ENCODE measurements around the gene ZNF569.
"Not testable (repeated sequence)": the region's sequence is repeated elsewhere in the genome, so short reads cannot be mapped to it uniquely, and the experiment has no call there.

The ZNF569 gene

DNA sequence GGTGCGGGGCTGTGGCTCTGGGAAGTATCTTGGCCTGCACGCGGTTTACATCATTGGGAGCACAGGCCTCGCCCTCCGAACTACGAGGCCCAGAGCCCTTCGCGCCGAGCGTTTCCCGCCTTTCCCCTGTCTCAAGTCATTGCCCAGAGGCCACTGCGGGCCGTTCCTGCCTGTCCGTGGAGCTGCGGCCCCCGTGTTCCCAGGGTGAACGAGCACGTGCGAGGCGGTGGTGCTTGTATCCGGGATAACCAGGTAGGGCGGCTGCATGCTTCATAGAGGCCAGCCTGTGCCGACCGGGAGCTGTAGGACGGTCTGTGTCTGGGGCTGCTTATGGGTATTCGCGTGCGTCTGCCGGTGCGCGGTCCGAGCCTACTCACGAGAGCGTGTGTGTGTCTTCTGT lies 63.8 kb downstream of the ZNF569 start:
- no peak for DNase-seq (ENCODE audit: low read depth in 1 of 2, low spot score in 1 of 2)

DNA sequence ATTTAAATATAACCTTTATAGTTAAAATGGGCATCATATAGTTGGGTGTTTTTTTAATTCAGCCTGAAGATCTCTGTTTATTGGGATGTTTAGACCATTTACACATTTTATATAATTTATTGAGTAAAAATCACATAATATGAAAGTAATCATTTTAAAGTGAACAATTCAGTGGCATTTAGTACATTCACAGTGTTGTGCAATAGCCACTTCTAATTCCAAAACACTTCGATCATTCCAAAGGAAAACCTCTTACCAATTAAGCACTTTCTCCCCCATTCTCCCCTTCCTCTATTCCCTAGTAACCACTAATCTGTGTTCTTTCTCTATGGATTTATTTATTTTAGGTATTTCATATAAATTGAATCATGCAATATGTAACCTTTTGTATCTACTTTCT lies 66.2 kb downstream of the ZNF569 start:
- no peak for DNase-seq (ENCODE audit: low read depth in 1 of 2, low spot score in 1 of 2)

DNA sequence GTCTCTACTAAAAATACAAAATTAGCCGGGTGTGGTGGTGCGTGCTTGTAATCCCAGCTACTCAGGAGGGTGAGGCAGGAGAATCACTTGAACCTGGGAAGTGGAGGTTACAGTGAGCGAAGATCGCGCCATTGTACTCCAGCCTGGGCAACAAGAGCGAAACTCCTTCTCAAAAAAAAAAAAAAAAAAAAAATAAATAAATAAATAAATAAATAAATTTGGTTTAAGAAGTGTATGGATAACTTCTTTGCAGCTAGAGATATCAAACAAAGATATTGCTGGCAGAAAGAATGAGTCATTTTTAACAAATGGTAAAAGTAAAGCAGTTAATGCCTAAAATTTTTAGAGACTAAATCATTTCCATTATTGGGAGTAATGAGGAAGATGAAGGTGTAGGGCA lies 75.8 kb downstream of the ZNF569 start:
- DNase-seq (ENCODE audit: low read depth in 1 of 2, low spot score in 1 of 2): not testable (repeated sequence)

DNA sequence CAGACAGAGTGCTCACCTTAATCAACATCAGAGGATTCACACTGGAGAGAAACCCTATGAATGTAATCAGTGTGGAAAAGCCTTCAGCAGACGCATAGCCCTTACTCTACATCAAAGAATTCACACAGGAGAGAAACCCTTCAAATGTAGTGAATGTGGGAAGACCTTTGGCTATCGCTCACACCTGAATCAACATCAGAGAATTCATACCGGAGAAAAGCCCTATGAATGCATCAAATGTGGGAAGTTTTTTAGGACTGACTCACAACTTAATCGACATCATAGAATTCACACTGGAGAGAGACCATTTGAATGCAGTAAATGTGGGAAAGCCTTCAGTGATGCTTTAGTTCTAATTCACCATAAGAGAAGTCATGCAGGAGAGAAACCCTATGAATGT lies 78.0 kb downstream of the ZNF569 start:
- no peak for DNase-seq (ENCODE audit: low read depth in 1 of 2, low spot score in 1 of 2)

DNA sequence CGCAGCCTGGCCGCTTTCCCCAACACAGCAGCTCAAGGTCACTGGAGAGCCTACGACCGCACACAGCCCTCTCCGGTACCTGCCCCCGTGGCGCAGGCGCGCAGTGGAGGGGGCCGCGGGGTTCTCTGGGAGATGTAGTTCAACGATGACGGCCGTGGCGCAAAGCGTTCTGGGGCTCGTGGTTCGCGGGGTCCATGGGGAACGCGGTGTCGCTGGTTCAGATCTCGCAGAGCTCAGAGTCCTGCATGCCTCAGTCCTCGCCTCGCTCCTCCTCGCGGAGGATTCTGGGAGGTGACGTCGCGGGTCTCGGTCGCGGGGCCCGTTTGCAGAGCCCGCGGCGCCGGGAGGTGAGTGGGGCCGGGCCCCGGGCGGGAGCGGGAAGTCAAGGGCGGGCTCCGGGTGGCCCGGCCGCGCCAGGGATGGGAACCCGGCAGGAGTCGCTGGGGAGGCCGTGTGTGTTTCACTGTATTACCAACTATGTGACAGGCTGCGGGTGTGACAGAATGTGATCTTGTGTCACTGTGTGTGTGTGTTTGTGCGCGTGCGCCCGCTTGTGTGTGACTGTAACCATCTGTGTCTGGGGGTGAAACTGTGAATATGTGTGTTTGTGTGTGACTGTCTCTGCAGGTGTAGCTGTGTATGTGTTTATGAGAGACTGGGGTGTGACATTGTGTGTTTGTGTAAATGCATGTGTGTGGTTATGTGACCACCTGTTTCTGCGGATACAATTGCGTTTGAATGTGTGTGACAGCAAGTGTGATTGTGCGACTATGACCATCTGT lies 96.2 kb downstream of the ZNF569 start, which contains the start of gene ZNF527:
Gene ZNF527, plus strand, starts transcription at position 220 of the 782 bp plus-strand sequence. CDS start 3,100 bp downstream, outside the sequence.
- peak; percentile 92 to 94 for DNase-seq (ENCODE audit: low read depth in 1 of 2, low spot score in 1 of 2)

DNA sequence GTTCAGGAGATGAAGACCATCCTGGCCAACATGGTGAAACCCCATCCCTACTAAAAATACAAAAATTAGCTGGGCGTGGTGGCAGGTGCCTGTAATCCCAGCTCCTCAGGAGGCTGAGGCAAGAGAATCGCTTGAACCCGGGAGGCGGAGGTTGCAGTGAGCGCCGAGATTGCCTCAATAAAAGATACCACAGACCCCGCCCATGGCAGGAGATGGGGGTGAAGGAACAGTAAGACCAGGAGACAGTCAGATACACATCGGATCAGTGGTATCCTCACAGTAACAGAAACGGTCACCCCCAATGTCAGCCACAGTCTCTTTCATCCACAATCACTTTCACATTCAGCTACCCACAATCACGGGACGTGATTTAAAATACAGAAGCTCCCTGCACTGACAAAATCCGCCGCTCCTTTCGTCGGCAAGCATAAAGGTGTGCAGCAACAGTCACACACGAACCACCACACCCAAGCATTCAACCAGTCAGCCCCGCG lies 96.8 kb downstream of the ZNF569 start:
- not testable (repeated sequence) for DNase-seq (ENCODE audit: low read depth in 1 of 2, low spot score in 1 of 2)

DNA sequence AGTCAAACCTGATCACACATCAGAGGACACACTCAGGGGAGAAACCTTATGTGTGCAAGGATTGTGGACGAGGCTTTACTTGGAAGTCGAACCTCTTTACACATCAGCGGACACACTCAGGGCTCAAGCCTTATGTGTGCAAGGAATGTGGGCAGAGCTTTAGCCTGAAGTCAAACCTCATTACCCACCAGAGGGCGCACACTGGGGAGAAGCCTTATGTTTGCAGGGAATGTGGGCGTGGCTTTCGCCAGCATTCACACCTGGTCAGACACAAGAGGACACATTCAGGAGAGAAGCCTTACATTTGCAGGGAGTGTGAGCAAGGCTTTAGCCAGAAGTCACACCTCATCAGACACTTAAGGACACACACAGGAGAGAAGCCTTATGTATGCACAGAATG lies 104.5 kb downstream of the ZNF569 start:
- no peak for DNase-seq (ENCODE audit: low read depth in 1 of 2, low spot score in 1 of 2)

DNA sequence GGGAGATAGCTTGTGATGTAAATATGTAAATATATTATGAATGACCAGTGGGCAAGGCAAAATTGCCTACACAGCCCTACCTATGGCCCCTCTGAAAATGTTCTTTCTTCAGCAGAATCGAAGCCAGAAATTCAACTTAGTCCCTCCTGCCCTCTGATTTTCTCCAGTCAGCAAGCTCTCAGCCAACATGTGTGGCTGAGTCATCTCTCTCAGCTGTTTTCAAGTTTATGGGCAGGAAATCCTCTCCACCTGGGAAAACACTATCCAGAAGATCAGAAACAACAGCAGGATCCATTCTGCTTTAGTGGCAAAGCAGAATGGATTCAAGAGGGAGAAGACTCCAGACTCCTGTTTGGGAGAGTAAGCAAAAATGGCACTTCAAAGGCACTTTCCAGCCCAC lies 105.2 kb downstream of the ZNF569 start:
- no peak for DNase-seq (ENCODE audit: low read depth in 1 of 2, low spot score in 1 of 2)
